Inferior parietal cortex (tissue), 1 donor: ENCODE results near the gene HNRNPA2B1.

Source experiments
- DNase-seq: peaks from one replicate; pipeline ENCODE4 v3.0.0-alpha.2; 2016; ENCODE audit errors: extremely low spot score

HNRNPA2B1 gene

DNA sequence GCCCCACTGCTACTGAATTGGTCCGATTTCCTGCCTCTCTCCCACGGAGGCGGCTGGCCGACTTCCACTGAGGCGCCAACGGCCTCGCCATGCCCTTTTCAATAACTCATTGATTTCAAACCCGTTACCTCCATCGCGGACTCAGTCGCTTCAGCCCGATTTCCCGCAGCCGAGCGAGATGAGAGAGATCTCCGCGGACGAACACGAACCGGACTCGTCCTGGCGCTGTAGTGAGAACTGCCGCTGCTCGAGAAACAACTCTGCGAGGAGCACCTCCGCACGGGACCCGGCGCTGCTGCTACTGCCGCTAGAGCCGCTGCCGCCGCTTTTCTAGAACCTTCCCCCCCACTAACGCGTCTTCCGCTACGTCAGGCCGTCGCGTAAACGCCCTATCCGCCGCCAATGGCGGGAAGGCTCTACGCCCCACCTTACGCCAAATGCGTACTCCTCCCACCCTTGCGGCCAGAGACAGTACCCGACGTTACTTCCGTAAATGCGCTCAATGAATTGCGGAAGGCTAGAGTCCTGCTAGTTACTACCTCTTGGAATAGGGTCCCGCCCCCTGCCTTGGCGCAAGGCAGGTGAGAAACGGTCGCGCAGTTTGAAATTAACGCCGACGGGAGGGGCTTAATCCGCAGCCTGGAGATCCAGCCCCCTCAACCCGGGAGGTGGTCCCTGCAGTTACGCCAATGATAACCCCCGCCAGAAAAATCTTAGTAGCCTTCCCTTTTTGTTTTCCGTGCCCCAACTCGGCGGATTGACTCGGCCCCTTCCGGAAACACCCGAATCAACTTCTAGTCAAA is at the start of gene HNRNPA2B1:
Gene HNRNPA2B1 (minus strand): TSS at position 303 of the 803 bp plus-strand sequence. CDS start 169 bp downstream, at position 134.
- DNase-seq: peak; percentile 99

DNA sequence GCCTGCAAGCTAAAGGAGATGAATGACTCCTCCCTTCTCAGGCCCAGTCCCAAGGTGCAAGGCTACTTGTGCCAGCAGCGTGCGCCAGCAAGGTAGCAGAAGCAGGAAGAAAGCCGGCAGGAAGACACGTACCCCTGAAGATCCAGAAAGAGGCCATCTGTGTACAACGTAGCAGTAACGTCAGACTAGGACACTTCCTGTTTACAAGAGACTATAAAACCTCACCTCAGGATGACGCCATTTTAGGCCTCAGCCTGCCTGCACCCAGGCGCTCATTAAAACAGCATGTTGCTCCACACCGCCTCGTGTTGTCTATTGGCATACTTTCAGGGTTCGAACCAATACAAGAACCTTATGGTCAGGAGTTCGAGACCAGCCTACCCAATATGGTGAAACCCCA is 49.7 kb upstream of the HNRNPA2B1 start:
- DNase-seq: no peak

DNA sequence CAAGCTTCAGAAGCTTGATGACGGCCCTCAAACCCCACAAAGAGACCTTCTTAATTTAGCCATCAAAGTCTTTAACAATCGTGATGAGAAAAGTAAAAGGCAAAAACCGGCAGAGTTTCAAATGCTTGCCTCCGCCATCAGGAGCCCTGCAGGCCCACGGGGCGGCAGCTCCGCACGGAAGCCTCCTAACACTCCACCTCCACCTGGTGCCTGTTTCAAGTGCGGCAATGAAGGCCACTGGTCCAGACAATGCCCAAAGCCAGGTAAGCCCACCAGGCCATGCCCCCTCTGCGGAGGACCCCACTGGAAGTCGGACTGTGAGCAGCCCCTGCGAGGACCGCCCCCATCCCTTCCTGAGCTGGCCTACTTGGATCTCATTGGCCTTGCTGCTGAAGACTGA is 44.6 kb upstream of the HNRNPA2B1 start:
- DNase-seq: no peak

DNA sequence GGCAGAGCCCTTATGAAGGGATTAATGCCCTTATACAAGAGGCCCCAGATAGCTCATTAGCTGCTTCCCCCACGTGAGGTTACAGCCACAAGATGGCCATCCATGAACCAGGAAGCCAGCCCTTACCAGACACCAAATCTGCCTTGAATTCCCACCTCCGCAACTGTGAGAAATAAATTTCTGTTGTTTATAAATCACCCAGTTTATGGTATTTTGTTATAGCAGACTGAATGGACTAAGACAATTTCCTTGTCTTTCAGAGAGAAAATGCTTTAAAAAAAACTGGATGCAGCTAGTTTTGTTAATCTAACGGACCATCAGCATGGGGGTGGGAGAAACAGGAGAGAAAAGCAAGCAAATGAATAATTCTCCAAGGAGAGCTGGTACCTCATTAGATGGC is 37.5 kb upstream of the HNRNPA2B1 start:
- DNase-seq: no peak

DNA sequence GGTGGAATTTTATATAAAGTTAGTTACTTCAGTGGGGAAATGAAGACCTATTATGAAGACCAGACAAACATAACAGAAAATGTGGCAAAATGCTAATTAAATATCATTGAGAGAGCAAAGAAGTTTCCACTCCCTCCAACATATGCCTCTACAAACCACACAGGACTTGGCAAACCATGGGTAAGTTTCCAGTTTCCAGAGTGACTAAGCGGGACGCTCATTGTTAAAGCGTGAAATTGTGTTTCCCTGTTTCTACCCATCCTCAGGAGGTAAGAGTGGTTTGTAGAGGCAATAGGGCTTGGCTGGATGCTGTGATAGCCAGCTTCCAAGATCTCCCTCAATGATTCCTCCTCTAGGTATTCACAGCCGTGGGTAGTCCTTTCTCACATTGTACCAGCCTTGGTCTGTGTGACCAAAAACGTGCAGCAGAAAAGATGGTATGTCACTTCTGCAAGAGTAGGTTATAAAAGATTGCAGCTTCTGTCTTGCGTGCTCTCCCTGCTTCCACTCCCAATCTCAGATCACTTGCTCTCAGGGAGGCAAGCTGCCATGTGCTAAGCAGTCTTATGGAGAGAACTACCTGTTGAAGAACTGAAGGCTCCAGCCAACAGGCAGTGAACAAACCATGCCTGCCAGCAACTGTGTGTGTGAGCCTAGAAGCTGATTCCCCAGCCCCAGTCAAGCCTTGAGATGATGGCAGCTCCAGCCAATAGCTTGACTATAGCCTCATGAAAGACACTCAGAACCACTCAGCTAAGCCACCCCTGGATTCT is 36.7 kb upstream of the HNRNPA2B1 start:
- no peak for DNase-seq

DNA sequence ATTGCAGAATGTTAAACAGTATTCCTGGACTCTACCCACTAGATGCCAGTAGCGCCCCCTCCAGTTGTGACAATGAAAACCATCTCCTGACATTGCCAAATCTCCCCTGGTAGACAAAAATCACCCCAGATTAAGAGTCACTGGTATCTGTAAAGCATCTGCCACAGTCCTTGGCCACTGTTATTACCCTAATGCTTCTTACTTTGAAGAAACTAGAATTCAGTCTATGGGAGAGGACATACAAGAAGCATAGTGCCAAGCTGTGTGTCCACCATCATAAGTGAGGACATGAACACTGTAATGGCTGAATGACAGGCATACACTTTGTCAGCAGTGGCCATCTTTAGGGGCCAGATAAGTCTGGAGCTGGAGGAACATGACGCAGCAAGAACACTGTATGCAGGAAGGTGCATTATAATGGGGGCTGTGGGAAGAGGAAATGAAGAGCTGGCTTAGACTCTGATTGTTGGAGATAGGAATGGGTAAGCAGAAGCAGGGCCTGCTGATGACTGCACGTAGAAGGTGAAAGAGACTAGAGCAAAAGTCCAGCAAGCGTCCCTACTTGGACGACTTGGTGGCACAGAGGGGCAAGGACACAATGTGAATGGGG is 33.5 kb upstream of the HNRNPA2B1 start:
- no peak for DNase-seq

DNA sequence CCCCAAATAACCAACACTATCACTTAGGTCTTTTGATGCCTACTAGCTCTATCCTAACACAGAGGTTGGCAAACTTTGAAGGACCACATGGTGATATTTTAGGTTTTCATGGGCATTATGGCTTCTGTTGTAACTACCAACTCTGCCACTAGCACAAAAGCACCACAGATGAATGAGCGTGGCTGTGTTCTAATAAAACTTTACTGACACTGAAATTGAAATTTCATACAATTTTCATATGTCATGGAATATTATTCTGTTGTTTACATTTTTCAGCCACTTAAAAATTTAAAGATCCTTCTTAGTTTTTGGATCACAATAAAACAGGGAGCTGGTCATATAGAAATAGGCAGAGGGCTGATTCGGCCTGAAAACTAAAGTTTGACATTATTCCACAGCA is 27.4 kb upstream of the HNRNPA2B1 start:
- no peak for DNase-seq

DNA sequence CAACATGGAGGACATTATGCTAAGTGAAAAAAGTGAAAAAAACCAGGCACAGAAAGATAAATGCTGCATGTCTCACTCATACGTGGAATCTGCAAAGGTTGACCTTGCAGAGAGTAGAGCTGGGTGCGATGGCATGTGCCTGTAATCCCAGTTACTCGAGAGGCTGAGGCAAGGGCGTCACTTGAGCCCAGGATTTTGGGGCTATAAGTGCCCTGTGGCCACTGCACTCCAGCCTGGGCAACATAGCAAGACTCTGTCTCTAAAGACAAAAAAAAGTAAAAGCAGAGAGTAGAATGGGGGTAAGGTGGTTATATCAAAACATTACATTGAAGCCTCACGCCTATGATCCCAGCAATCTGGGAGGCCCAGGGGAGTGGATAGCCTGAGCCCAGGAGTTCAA is 23.8 kb upstream of the HNRNPA2B1 start:
- no peak for DNase-seq

DNA sequence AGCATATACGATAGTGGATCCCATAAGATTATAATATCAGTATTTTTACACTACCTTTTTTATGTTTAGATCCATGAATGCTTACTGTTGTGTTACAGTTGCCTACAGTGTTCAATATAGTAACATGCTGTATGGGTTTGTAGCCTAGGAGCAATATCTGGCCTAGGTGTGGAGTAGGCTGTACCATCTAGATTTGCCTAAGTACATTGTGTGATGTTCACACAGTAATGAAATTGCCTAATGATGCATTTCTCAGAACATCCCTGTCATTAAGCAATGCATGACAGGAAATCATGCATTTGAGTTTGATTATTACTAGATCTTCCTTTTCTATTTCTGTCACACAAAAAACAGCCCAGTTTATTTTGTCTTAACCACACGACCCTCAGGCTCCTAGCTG is 15.5 kb upstream of the HNRNPA2B1 start:
- DNase-seq: no peak

DNA sequence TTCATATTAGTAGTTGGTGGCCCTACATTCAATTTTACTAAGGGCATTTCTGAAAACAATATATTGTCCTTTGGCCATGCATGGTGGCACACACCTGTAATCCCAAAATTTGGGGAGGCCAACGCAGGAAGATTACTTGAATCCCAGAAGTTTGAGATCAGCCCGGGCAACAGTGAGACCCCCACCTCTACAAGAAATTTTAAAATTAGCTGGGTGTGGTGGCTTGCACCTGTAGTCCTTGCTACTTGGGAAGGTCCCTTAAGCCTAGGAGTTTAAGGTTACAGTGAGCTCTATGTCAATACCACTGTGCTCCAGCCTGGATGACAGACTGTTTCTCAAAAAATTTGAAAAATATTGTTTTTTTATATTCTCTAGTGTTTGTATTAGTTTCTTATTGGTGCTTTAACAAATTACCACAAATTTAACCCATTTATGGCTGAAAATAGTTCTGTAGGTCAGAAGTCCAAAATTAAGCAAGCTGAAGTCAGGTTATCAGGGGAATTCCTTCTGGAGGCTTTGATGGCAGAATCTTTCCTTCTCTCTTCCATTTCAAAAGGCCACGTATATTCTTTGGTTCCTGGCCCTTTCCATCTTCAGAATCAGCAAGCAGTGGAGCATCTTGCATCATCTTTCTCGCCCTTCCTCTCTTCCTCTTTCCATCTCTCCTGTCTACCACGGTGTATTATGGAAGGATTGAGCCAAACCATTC is 13.4 kb upstream of the HNRNPA2B1 start:
- no peak for DNase-seq

DNA sequence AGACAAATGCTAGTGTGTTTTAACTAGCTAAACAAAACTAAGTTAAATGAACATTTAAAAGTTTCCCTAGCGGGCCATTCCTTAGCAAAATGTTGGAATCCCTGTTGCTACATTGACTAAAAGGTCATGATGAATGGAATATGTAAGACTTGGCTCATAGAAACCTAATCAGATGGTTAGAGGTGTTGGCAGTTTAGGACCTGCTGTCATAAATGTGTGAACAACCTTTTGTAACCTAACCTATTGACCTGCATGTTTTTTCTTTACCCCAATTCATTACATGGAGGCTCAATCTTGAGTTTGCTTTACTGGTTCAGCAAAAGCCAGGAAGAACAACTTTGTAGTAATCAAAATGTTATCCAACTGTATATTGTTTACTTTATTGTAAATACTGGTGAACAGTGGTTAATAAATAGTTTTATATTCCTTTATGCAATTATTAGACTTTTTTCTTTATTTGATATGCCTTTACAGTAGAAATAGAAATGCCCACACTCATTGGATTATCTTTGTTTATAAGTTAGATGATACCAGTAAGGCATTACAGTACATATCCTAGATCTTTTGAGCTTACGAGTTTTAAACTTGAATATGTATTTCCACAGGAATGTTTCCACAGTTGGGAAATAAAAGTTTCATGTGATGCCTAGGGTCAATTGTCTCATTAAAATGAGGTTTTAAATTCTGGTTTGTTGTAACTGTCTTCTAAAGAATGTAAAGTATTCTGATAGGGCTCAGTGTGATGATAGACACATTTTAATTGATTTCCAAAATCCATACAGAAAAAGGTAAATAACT is 12.6 kb upstream of the HNRNPA2B1 start:
- DNase-seq: no peak

DNA sequence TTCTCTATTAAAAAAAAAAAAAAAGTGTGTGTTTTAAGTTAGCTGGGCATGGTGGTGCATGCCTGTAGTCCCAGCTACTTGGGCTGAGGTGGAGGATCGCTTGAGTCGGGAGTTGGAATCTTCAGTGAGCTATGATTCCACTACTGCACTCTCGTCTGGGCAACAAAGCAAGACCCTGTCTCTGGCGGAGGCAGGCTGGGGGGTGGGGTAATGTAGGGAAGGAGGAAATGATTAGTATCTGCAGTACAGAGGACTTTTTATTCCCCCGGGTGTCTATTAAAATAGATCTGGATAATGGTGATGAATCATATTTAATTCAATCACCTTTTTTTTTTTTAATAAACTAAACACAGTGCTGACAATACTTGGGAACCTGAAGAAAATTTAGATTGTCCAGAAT is 7.5 kb upstream of the HNRNPA2B1 start:
- no peak for DNase-seq

DNA sequence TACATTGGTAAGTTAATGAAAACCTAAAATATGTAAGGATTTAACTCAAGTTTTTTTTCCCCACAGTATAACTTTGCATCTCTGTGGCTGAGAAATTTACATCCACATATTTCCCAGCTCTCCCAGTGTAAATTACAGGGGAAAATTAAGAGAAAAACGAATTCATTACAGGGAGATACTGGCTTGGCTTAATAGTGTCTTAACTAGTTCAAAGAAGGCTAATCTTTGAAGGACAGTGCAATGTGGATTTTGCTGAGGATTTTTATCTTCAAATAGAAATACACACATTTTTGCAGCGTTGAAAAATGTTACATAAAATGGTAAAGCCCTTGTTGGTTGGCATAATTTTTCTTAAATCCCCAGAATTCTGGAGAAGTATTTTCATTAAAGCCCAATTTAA is 2.5 kb upstream of the HNRNPA2B1 start:
- DNase-seq: no peak

DNA sequence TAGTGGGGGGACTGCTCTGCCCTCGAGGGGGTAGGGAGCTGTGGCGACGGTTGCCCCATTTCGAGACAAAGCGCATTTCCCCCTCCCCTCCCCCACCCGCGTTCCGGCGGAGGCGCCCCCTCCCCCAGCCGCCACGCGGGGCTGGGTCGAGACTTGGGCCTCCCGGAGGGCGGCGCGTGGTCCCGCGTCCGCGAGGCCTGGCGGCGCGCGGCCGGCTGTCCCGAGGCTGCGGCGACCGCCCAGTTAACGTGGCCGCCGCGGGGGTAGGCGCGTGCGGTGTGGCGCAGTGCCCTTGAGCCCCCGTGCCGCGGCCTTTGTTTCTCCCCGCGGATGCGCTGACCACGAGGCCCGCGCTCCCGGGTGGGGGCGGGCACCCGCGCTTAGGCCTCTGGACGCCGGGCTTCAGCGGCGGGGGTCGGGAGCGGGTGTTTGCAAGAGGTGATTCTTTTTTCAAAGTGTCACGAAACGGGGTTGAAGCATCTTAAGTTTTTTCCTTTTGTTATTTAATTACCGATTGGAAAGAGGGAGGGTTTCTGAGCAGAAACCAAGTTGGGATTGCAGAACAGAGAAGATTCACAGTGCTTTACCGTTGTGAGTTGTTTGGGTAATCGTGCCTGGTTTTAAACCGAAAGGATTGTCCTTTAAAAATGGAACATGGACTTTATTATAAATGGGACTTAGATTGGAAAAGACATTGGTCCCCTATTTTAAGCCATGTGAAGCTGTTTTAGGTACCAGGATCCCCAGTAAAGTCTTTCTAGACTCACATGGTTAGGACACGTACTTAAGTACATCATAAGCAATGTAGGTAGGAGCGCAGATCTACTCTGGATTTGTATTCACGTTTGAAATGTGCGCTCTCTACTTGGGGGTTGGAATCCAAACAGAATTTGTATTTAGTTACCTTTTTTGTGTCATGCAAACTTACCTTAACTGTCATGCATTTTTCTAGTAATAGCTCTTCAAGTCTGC is 1.8 kb upstream of the HNRNPA2B1 start:
- no peak for DNase-seq

DNA sequence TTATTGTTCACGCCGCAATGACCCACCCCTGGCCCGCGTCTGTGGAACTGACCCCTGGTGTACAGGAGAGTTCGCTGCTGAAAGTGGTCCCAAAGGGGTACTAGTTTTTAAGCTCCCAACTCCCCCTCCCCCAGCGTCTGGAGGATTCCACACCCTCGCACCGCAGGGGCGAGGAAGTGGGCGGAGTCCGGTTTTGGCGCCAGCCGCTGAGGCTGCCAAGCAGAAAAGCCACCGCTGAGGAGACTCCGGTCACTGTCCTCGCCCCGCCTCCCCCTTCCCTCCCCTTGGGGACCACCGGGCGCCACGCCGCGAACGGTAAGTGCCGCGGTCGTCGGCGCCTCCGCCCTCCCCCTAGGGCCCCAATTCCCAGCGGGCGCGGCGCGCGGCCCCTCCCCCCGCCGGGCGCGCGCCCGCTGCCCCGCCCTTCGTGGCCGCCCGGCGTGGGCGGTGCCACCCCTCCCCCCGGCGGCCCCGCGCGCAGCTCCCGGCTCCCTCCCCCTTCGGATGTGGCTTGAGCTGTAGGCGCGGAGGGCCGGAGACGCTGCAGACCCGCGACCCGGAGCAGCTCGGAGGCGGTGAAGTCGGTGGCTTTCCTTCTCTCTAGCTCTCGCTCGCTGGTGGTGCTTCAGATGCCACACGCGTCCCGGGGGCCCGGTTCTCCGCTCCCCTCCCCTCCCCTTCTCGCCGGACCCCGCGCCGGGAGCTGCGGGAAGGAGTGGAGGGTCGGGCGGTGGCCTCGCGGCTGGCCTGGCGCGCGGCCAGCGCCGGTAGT is 887 bp upstream of the HNRNPA2B1 start, which contains the start of gene CBX3:
Gene CBX3 (plus strand): TSS at position 499 of the 772 bp plus-strand sequence. CDS start 1,254 bp downstream, outside the sequence.
- peak; percentile 79 for DNase-seq

DNA sequence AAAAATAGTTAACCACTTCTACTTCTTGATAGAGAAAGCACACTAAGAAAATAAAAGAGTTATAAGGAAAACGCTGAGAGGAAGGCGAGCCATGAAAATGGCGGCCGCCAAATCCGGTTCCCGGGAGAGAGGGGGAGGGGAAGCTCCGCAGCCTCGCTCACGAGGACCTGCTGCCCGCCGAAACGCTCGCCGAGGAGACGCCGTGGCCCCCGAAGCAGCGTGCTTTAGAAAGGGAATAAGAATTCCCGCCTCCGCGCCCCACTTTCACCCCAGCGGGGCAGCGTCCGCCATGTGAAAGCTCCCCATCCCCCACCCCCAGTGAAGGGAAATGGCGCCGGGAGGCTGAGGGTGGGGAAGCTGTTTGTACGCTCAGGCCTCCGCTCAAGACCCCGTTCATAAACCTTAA is 505 bp downstream of the HNRNPA2B1 start:
- peak; percentile 84 for DNase-seq

DNA sequence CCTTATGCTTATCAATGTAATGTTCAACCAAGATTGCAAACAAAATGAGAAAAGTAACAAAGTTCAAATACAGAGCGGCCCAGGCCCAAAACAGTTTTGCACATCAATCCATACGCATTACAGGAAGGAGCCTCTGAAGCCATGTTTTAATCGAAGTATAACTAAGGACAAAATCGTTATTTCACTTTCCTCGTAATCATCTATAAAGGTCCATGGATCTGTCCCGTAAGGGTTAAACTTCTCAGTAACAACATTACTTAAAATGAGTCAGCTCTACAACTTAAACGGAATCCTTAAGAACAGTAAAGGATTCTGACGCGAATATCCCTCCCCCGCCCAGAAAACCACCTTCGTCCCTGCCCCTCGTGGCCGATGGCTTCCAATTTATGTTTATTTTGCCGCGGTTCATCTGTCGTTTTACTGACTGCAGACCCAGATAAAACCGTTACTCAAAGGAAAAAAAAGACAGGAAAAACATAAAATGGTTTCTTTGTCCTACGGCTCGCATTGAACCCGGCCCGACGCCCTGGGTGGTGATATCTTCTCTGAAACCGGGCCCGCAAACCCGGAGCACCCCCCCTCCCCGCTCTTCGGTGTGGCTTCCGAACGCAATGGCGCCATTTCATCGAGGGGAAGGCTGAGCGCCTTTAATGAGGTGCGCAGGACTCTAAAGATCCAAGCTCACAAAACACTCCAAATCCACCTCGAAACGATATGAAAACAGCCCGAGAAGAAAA is 1.1 kb downstream of the HNRNPA2B1 start:
- no peak for DNase-seq

DNA sequence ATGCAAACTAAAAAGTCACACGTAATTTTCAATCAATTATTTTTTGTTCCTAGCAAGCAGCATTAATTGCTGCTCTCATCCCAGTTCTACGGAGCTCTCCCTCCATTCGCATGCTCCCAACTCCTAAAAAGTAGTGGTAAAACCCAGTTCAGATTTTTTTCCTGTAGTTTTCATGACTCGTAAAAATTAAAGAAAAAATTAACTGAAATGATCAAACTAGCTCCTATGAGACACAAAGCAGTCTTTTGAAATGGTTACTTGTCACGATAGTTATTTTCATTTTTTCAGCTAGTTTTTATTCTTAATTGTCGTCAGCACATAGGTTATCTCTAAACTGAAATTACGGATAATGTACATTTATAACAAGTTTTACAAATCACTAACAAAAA is 1.8 kb downstream of the HNRNPA2B1 start:
- no peak for DNase-seq
